ENCODE data around the gene SNPH.

The SNPH gene

DNA sequence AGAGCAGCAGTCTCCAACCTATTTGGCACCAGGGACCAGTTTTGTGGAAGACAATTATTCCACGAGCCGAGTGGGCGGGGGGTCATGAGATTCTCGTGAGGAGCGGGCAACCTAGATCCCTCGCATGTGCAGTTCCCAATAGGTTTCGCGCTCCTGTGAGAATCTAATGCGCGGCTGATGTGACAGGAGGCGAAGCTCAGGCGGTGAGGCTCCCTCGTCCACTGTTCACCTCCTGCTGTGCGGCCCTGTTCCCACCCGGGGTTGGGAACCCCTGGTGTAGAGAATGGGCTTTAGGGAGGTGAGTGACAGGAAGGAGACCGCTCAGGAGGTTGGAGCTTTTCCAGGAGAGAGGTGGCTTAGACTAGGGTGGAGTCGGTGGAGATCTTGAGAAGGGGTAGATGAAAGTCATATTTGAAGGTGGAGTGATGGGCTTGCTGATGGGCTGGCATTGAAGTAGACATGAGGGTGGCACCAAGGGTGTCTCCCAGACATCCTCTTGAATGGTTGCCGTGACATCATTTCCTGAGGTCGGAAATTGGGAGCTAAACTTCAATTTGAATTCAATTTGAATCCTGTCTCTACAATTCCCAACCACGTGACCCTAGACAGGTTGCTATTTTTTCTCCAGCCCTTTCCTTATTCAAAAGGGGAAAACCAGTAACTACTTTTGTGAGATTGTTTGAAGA is 41.7 kb upstream of the SNPH start:
- H3K14ac ChIP-seq (ENCODE audit: low read length) = no peak overlapping the region
- no peaks in the 10 kb centered on the region for H3K36me3 ChIP-seq (replicated peaks in 1 of 2; ENCODE audit: control insufficient read depth in 2 of 2, insufficient read depth in 2 of 2, low read length in 2 of 2)
- H3K9me3 ChIP-seq (replicated peaks in 1 of 2; ENCODE audit: control insufficient read depth in 2 of 2, insufficient read depth in 1 of 2, low read depth in 1 of 2, low read length in 2 of 2) = no peaks in the 10 kb centered on the region
- peaks cover 0 to 39% (median 8%) of the 10 kb centered on the region in 3 experiments for H3K27me3 ChIP-seq (ENCODE audit: control insufficient read depth in 3 of 3, insufficient read depth in 3 of 3, low read depth in 1 of 3, low read length in 3 of 3)
- peak overlapping the region; percentile 73 for H2BK12ac ChIP-seq (ENCODE audit: low read length)
- no peak overlapping the region for H4K91ac ChIP-seq (ENCODE audit: low read depth, low read length, poor library complexity)
- H4K8ac ChIP-seq (ENCODE audit: low read depth, low read length) = no peak overlapping the region
- no peak overlapping the region for H2AFZ ChIP-seq (ENCODE audit: low read length)
- H3K4me2 ChIP-seq (ENCODE audit: insufficient read depth, low read length, poor library complexity, severe bottlenecking) = no peak overlapping the region
- H2BK5ac ChIP-seq (ENCODE audit: low read length) = no peak overlapping the region
- H2BK120ac ChIP-seq (ENCODE audit: low read depth, low read length) = no peak overlapping the region
- H2AK5ac ChIP-seq (ENCODE audit: low read depth, low read length) = no peak overlapping the region
- H3K27ac ChIP-seq (replicated peaks; ENCODE audit: low read length) = no peak overlapping the region
- no peak overlapping the region for H2BK15ac ChIP-seq (ENCODE audit: low read length)
- whole genome bisulfite sequencing, 2 donors (ENCODE audit: extremely low coverage in 2 of 2, insufficient read length in 2 of 2, insufficient replicate concordance in 1 of 2) = no CpG with 5 or more reads among the region's 20 CpGs
- no peak overlapping the region for H3K23ac ChIP-seq (ENCODE audit: low read depth, low read length, poor library complexity)
- no peak overlapping the region for H3K18ac ChIP-seq (ENCODE audit: low read length)
- no peak overlapping the region for H3K4me3 ChIP-seq (ENCODE audit: low read length in 2 of 2)
- H3K4ac ChIP-seq (ENCODE audit: low read length) = no peak overlapping the region
- H3K79me1 ChIP-seq (ENCODE audit: low read depth, low read length) = no peaks in the 10 kb centered on the region
- peaks cover 0 to 4% of the 10 kb centered on the region in 2 donors for H3K4me1 ChIP-seq (ENCODE audit: control insufficient read depth in 2 of 2, insufficient read depth in 1 of 2, low read depth in 1 of 2, low read length in 2 of 2)
- H3K9ac ChIP-seq (ENCODE audit: low read depth, low read length, poor library complexity) = no peak overlapping the region
- no peak for DNase-seq (ENCODE audit: low spot score)

DNA sequence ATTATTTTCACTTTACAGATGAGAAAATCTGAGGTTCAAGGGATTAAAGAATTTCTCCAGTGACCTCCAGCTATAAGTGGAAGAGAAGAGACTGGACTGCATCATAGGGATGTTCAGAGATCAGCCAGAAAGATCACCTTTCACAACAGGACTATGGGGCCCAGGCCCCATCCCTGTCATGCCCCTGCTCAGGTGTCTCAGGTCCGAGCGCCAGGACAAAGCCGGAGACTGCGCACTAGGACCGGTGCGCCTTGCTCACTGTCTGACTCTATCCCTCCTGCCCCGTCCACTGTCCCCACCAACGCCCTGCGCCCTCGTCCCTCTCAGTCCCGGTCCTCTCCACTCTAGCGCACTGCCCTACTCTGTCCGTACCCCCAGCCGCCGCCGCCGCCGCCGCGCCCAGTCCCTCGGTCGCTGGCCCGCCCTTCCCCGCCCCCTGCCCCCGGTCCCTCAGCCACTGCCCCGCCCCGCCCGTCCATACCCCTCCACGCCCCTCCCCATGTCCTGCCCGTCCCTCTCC is 40.8 kb upstream of the SNPH start:
- no peaks in the 10 kb centered on the region for H3K36me3 ChIP-seq (replicated peaks in 1 of 2; ENCODE audit: control insufficient read depth in 2 of 2, insufficient read depth in 2 of 2, low read length in 2 of 2)
- no peak overlapping the region for H4K91ac ChIP-seq (ENCODE audit: low read depth, low read length, poor library complexity)
- H4K8ac ChIP-seq (ENCODE audit: low read depth, low read length) = no peak overlapping the region
- H3K4ac ChIP-seq (ENCODE audit: low read length) = no peak overlapping the region
- H2BK120ac ChIP-seq (ENCODE audit: low read depth, low read length) = no peak overlapping the region
- no peaks in the 10 kb centered on the region for H3K79me1 ChIP-seq (ENCODE audit: low read depth, low read length)
- H3K9me3 ChIP-seq (replicated peaks in 1 of 2; ENCODE audit: control insufficient read depth in 2 of 2, insufficient read depth in 1 of 2, low read depth in 1 of 2, low read length in 2 of 2) = no peaks in the 10 kb centered on the region
- H3K4me1 ChIP-seq (ENCODE audit: control insufficient read depth in 2 of 2, insufficient read depth in 1 of 2, low read depth in 1 of 2, low read length in 2 of 2) = peaks cover 0 to 4% of the 10 kb centered on the region in 2 donors
- no peak overlapping the region for H3K27ac ChIP-seq (replicated peaks; ENCODE audit: low read length)
- H3K4me3 ChIP-seq (ENCODE audit: low read length in 2 of 2) = peak overlapping the region; percentile 44 to 87
- peak overlapping the region; percentile 8 for H3K18ac ChIP-seq (ENCODE audit: low read length)
- H2BK5ac ChIP-seq (ENCODE audit: low read length) = no peak overlapping the region
- H3K27me3 ChIP-seq (ENCODE audit: control insufficient read depth in 3 of 3, insufficient read depth in 3 of 3, low read depth in 1 of 3, low read length in 3 of 3) = peaks cover 0 to 48% (median 8%) of the 10 kb centered on the region in 3 experiments
- DNase-seq (ENCODE audit: low spot score) = peak; percentile 81
- no peak overlapping the region for H3K14ac ChIP-seq (ENCODE audit: low read length)
- peak overlapping the region; percentile 45 for H3K4me2 ChIP-seq (ENCODE audit: insufficient read depth, low read length, poor library complexity, severe bottlenecking)
- WGBS, 2 donors (ENCODE audit: extremely low coverage in 2 of 2, insufficient read length in 2 of 2, insufficient replicate concordance in 1 of 2) = no CpG with 5 or more reads among the region's 30 CpGs
- H2BK12ac ChIP-seq (ENCODE audit: low read length) = no peak overlapping the region
- H2BK15ac ChIP-seq (ENCODE audit: low read length) = no peak overlapping the region
- H2AFZ ChIP-seq (ENCODE audit: low read length) = peak overlapping the region; percentile 89
- H2AK5ac ChIP-seq (ENCODE audit: low read depth, low read length) = no peak overlapping the region
- H3K23ac ChIP-seq (ENCODE audit: low read depth, low read length, poor library complexity) = no peak overlapping the region
- H3K9ac ChIP-seq (ENCODE audit: low read depth, low read length, poor library complexity) = peak overlapping the region; percentile 5

GRCh38 chr20:1225783-1226654 is 40.1 kb upstream of the SNPH start, which contains the start of gene RAD21L1:
RAD21L1 (plus strand) TSS chr20:1226044; CDS start chr20:1228454, 2,410 bp downstream.
- peak within 1 kb of the TSS; percentile 20 for H3K23ac ChIP-seq (ENCODE audit: low read depth, low read length, poor library complexity)
- WGBS, 2 donors (ENCODE audit: extremely low coverage in 2 of 2, insufficient read length in 2 of 2, insufficient replicate concordance in 1 of 2) = no CpG with 5 or more reads among the region's 88 CpGs

More at GRCh38 chr20:1225783-1226654, 40.1 kb upstream of the SNPH start, which contains the start of gene RAD21L1:
- H3K18ac ChIP-seq (ENCODE audit: low read length) = peak within 1 kb of the TSS; percentile 93
- H3K4me3 ChIP-seq (ENCODE audit: low read length in 2 of 2) = peak within 1 kb of the TSS; percentile 47 to 89
- H2AFZ ChIP-seq (ENCODE audit: low read length) = peak within 1 kb of the TSS; percentile 100
- peak within 1 kb of the TSS; percentile 84 for H3K9ac ChIP-seq (ENCODE audit: low read depth, low read length, poor library complexity)
- peak within 1 kb of the TSS; percentile 94 for H3K4me2 ChIP-seq (ENCODE audit: insufficient read depth, low read length, poor library complexity, severe bottlenecking)
- no peak within 1 kb of the TSS for H4K8ac ChIP-seq (ENCODE audit: low read depth, low read length)
- DNase-seq (ENCODE audit: low spot score) = peak; percentile 77
- H3K4ac ChIP-seq (ENCODE audit: low read length) = no peak within 1 kb of the TSS
- no peaks in the 10 kb centered on the region for H3K79me1 ChIP-seq (ENCODE audit: low read depth, low read length)
- H2BK5ac ChIP-seq (ENCODE audit: low read length) = peak within 1 kb of the TSS; percentile 53
- no peaks in the 10 kb centered on the region for H3K9me3 ChIP-seq (replicated peaks in 1 of 2; ENCODE audit: control insufficient read depth in 2 of 2, insufficient read depth in 1 of 2, low read depth in 1 of 2, low read length in 2 of 2)
- H2BK15ac ChIP-seq (ENCODE audit: low read length) = peak within 1 kb of the TSS; percentile 98
- H3K27me3 ChIP-seq (ENCODE audit: control insufficient read depth in 3 of 3, insufficient read depth in 3 of 3, low read depth in 1 of 3, low read length in 3 of 3) = peaks cover 0 to 54% (median 8%) of the 10 kb centered on the region in 3 experiments
- peaks cover 0 to 4% of the 10 kb centered on the region in 2 donors for H3K4me1 ChIP-seq (ENCODE audit: control insufficient read depth in 2 of 2, insufficient read depth in 1 of 2, low read depth in 1 of 2, low read length in 2 of 2)
- peak within 1 kb of the TSS; percentile 81 for H2BK120ac ChIP-seq (ENCODE audit: low read depth, low read length)
- H3K27ac ChIP-seq (replicated peaks; ENCODE audit: low read length) = no peak within 1 kb of the TSS
- no peak within 1 kb of the TSS for H2AK5ac ChIP-seq (ENCODE audit: low read depth, low read length)
- H3K36me3 ChIP-seq (replicated peaks in 1 of 2; ENCODE audit: control insufficient read depth in 2 of 2, insufficient read depth in 2 of 2, low read length in 2 of 2) = no peaks in the 10 kb centered on the region
- peak within 1 kb of the TSS; percentile 31 for H3K14ac ChIP-seq (ENCODE audit: low read length)
- H2BK12ac ChIP-seq (ENCODE audit: low read length) = peak within 1 kb of the TSS; percentile 73
- no peak within 1 kb of the TSS for H4K91ac ChIP-seq (ENCODE audit: low read depth, low read length, poor library complexity)
